Measurements from ENCODE around the gene SREBF1. TPM values are rescaled to one million over a fixed set of nuclear protein-coding genes. Genes with fewer than 3 reads are reported as not detected.

Gene SREBF1
- polyA plus RNA-seq, 1 donor, result 79.1 TPM

- Histone ChIP-seq H3K9me3 (ENCODE audit: control insufficient read depth, low read depth, low read length) (peaks cover 3% of the 10 kb centered on the region), H3K27ac (ENCODE audit: low read length) (no peak overlapping the region), H3K36me3 (ENCODE audit: control insufficient read depth, insufficient read depth, low read length) (no peaks in the 10 kb centered on the region), H3K4me3 (ENCODE audit: low read length) (no peak overlapping the region), H3K4me1 (ENCODE audit: control insufficient read depth, insufficient read depth, low read length) (peaks cover 45% of the 10 kb centered on the region), H3K27me3 (ENCODE audit: control insufficient read depth, insufficient read depth, low read length) (peaks cover 11% of the 10 kb centered on the region)
- no CpG with 5 or more reads among the region's 11 CpGs for WGBS (ENCODE audit: insufficient coverage, low lambda C conversion rate)
- DNase-seq, result no peak
Measured at GRCh38 chr17:17785407-17785806, 51.4 kb downstream of the SREBF1 start.

GRCh38 chr17:17784657-17785267, 52.0 kb downstream of the SREBF1 start:
- Histone ChIP-seq H3K27me3 (ENCODE audit: control insufficient read depth, insufficient read depth, low read length) (peaks cover 11% of the 10 kb centered on the region), H3K36me3 (ENCODE audit: control insufficient read depth, insufficient read depth, low read length) (no peaks in the 10 kb centered on the region), H3K9me3 (ENCODE audit: control insufficient read depth, low read depth, low read length) (peaks cover 3% of the 10 kb centered on the region), H3K4me1 (ENCODE audit: control insufficient read depth, insufficient read depth, low read length) (peaks cover 41% of the 10 kb centered on the region), H3K4me3 (ENCODE audit: low read length) (no peak overlapping the region), H3K27ac (ENCODE audit: low read length) (no peak overlapping the region)
- no CpG with 5 or more reads among the region's 7 CpGs for WGBS (ENCODE audit: insufficient coverage, low lambda C conversion rate)
- DNase-seq, result no peak

- Histone ChIP-seq H3K9me3 (ENCODE audit: control insufficient read depth, low read depth, low read length) (peaks cover 3% of the 10 kb centered on the region), H3K27me3 (ENCODE audit: control insufficient read depth, insufficient read depth, low read length) (peaks cover 11% of the 10 kb centered on the region), H3K4me1 (ENCODE audit: control insufficient read depth, insufficient read depth, low read length) (peaks cover 38% of the 10 kb centered on the region), H3K27ac (ENCODE audit: low read length) (peak overlapping the region; percentile 20), H3K4me3 (ENCODE audit: low read length) (peak overlapping the region; percentile 40), H3K36me3 (ENCODE audit: control insufficient read depth, insufficient read depth, low read length) (no peaks in the 10 kb centered on the region)
- 49% methylated on average over 5 of the region's 37 CpGs for WGBS (ENCODE audit: insufficient coverage, low lambda C conversion rate)
- peak in 1 of 2 donors; percentile 49 for DNase-seq
Measured at GRCh38 chr17:17783825-17784656, 52.7 kb downstream of the SREBF1 start.

GRCh38 chr17:17783116-17783824, 53.5 kb downstream of the SREBF1 start:
- Histone ChIP-seq H3K4me3 (ENCODE audit: low read length) (peak overlapping the region; percentile 40), H3K36me3 (ENCODE audit: control insufficient read depth, insufficient read depth, low read length) (no peaks in the 10 kb centered on the region), H3K9me3 (ENCODE audit: control insufficient read depth, low read depth, low read length) (peaks cover 3% of the 10 kb centered on the region), H3K4me1 (ENCODE audit: control insufficient read depth, insufficient read depth, low read length) (peaks cover 43% of the 10 kb centered on the region), H3K27ac (ENCODE audit: low read length) (peak overlapping the region; percentile 11), H3K27me3 (ENCODE audit: control insufficient read depth, insufficient read depth, low read length) (peaks cover 11% of the 10 kb centered on the region)
- no CpG with 5 or more reads among the region's 75 CpGs for WGBS (ENCODE audit: insufficient coverage, low lambda C conversion rate)
- DNase-seq, result peak in 1 of 2 donors; percentile 52

- H3K9me3 ChIP-seq (ENCODE audit: control insufficient read depth, low read depth, low read length), result peaks cover 3% of the 10 kb centered on the region
- WGBS (ENCODE audit: insufficient coverage, low lambda C conversion rate), result 0% methylated on average over 1 of the region's 57 CpGs
- H3K4me1 ChIP-seq (ENCODE audit: control insufficient read depth, insufficient read depth, low read length), result peaks cover 48% of the 10 kb centered on the region
- peak overlapping the region; percentile 25 for H3K4me3 ChIP-seq (ENCODE audit: low read length)
- peak in 1 of 2 donors; percentile 51 for DNase-seq
- peaks cover 11% of the 10 kb centered on the region for H3K27me3 ChIP-seq (ENCODE audit: control insufficient read depth, insufficient read depth, low read length)
- no peak overlapping the region for H3K27ac ChIP-seq (ENCODE audit: low read length)
- no peaks in the 10 kb centered on the region for H3K36me3 ChIP-seq (ENCODE audit: control insufficient read depth, insufficient read depth, low read length)
Measured at GRCh38 chr17:17782523-17783115, 54.2 kb downstream of the SREBF1 start.

- Histone ChIP-seq H3K4me1 (ENCODE audit: control insufficient read depth, insufficient read depth, low read length) (peaks cover 48% of the 10 kb centered on the region), H3K36me3 (ENCODE audit: control insufficient read depth, insufficient read depth, low read length) (no peaks in the 10 kb centered on the region)
Measured at GRCh38 chr17:17781591-17782496, 54.9 kb downstream of the SREBF1 start.

GRCh38 chr17:17780922-17781590, 55.7 kb downstream of the SREBF1 start:
- Histone ChIP-seq H3K4me1 (ENCODE audit: control insufficient read depth, insufficient read depth, low read length) (peaks cover 48% of the 10 kb centered on the region), H3K9me3 (ENCODE audit: control insufficient read depth, low read depth, low read length) (peaks cover 3% of the 10 kb centered on the region), H3K27ac (ENCODE audit: low read length) (peak overlapping the region; percentile 10), H3K27me3 (ENCODE audit: control insufficient read depth, insufficient read depth, low read length) (peaks cover 11% of the 10 kb centered on the region), H3K4me3 (ENCODE audit: low read length) (no peak overlapping the region), H3K36me3 (ENCODE audit: control insufficient read depth, insufficient read depth, low read length) (no peaks in the 10 kb centered on the region)
- no CpG with 5 or more reads among the region's 11 CpGs for WGBS (ENCODE audit: insufficient coverage, low lambda C conversion rate)
- DNase-seq, result peak in 1 of 2 donors; percentile 47

More at GRCh38 chr17:17781591-17782496, 54.9 kb downstream of the SREBF1 start:
- no CpG with 5 or more reads among the region's 88 CpGs for WGBS (ENCODE audit: insufficient coverage, low lambda C conversion rate)
- DNase-seq, result peak in 1 of 2 donors; percentile 68
- Histone ChIP-seq H3K9me3 (ENCODE audit: control insufficient read depth, low read depth, low read length) (peaks cover 3% of the 10 kb centered on the region), H3K27ac (ENCODE audit: low read length) (peak overlapping the region; percentile 10), H3K4me3 (ENCODE audit: low read length) (peak overlapping the region; percentile 18), H3K27me3 (ENCODE audit: control insufficient read depth, insufficient read depth, low read length) (peaks cover 11% of the 10 kb centered on the region)

- WGBS (ENCODE audit: insufficient coverage, low lambda C conversion rate), result no CpG with 5 or more reads among the region's 16 CpGs
- Histone ChIP-seq H3K27ac (ENCODE audit: low read length) (peak overlapping the region; percentile 32), H3K9me3 (ENCODE audit: control insufficient read depth, low read depth, low read length) (peaks cover 3% of the 10 kb centered on the region), H3K36me3 (ENCODE audit: control insufficient read depth, insufficient read depth, low read length) (no peaks in the 10 kb centered on the region), H3K4me1 (ENCODE audit: control insufficient read depth, insufficient read depth, low read length) (peaks cover 40% of the 10 kb centered on the region), H3K27me3 (ENCODE audit: control insufficient read depth, insufficient read depth, low read length) (peaks cover 11% of the 10 kb centered on the region), H3K4me3 (ENCODE audit: low read length) (no peak overlapping the region)
- no peak for DNase-seq
Measured at GRCh38 chr17:17779015-17779611, 57.7 kb downstream of the SREBF1 start.

Measured in large intestine (tissue), 3 donors.